HG03520 (cell line): ENCODE data around the gene CCL1.

Experiments
- ATAC-seq: cut with Tn5 transposase; IDR thresholded peaks from one replicate; pipeline ENCODE4 v1.9.1; 2021; ENCODE audit warnings: mild to moderate bottlenecking, moderate library complexity; ENCODE audit not compliant: unreplicated experiment

CCL1 gene, protein sequence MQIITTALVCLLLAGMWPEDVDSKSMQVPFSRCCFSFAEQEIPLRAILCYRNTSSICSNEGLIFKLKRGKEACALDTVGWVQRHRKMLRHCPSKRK

DNA sequence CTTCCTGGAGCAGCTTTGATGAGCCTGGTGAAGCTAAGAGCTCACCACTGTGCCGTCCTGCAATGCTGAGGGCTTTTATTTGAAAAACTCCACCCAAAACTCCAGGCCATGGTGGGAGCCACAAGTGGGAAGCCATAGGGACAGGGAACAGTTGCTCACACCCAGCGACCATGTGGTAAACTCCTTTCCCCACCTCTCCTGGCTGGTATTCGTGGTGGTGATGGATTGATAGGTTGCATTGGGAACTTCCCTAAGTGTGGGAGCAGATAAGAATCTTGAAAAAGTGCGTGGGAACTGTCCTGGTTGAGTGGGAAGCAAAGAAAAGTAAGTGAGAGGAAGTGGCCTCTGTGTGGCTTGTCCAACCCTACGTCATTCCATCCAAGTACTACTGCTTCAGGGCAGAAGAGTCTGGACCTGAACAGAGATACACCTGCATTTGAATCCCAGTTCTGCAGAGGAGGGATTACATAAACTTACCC lies at the start of gene CCL1:
Gene CCL1 (minus strand): TSS at position 51 of the 479 bp plus-strand sequence. CDS start 72 bp downstream, outside the sequence.
- no peak for ATAC-seq

DNA sequence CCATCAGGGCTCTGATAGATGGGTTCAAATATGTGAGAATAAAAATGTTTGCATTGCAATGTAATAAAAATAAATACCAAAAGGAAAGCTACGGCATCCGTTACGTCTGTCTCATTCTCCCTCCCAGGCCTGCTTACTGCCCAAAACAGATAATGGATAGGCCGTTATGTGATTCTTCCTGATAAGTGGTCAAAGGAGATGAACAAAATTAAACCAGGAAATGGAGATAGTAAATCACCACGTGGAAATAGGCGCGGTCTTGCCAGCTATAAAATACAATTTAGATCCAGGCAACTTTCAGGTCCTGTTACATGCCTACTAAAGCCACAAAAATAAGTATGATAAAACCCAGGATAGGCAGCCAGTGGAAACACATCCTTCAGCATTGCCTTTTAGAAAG lies 49.5 kb upstream of the CCL1 start:
- ATAC-seq, result no peak

DNA sequence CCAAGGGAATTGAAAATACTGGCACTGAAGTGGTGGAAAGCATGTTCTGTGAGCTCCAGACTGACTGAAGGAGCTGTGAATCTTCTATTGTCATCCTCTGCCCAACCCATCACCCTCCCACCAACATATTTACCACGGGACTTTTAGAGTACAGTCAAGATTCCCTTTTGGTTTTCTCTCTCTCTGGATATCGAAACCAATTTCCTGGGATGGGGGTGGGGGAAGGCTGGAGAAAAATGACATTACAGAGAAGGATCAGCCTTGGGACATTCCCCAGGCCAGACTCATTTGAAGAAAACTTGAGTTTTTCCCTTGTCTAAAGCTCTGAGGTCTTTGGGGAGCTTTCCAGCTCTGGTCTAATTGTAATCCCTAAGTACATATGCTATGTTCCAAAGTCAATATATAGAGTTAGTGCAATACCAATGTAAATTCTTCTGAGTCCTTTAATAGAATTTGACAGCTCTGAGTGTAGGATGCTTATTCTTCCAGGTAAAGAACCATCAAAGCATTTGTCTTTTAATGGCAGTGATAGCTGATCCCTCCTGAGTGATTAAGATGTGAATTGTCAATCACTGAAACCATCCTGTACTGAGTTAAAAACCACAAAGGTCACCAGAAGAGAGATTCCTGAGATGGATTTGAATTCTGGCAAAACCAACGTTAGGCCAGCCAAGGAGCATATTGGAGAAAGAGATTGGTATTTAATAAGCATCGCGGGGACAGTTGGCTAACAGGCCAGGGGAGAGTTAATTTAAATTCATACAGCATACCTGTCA lies 48.8 kb upstream of the CCL1 start:
- ATAC-seq, result no peak

DNA sequence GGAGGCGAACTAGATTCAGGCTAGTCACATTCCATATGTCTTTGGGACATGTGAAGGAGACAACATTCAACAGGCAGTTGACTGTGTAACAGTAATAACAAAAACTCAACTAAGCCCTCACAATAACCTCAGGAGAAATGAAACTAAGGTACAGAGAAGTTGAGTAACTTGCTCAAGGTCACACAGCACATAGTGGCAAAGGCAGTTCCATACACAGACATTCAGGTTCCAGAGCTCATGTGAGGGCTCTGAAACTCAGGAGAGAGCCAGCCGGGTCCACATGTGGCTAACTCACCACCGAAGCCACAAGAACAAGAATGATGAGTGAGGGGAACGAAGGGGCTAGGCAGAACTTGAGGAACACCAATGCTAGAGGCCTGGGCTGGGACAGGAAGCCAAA lies 46.3 kb upstream of the CCL1 start:
- ATAC-seq, result no peak

DNA sequence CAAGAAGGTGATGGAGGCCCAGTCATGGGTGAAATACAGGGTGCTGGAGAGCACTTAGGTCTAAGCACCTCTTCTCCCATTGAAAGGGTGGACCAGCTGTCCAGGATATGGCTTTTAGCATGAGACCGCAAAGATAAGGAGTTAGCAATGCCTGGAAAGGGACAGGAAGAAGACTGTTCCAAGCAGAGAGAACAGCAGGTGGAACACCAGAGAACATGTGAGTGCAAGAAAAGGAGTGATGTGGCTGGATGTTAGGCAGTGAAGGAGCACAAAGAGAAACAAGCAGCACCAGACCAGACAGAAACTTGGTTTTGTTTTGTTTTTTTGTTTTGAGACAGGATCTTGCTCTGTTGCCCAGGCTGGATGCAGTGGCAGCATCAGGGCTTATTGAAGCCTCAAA lies 45.4 kb upstream of the CCL1 start:
- no peak for ATAC-seq

DNA sequence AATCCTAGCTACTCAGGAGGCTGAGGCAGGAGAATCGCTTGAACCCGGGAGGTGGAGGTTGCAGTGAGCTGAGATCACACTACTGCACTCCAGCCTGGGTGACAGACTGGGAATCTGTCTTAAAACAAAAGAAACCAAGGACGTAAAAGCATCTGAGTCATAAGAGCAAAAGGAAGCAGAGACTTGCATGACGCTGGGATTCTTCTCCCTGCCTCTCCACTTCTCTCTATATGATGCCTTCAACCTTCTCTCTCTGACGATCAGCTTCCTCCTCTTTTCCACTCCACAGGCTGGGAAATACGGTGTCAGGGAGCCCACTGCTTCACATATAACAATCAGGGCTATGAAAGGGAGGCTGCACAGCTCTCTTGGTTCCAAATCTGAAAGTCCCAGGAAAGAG lies 43.2 kb upstream of the CCL1 start:
- no peak for ATAC-seq

DNA sequence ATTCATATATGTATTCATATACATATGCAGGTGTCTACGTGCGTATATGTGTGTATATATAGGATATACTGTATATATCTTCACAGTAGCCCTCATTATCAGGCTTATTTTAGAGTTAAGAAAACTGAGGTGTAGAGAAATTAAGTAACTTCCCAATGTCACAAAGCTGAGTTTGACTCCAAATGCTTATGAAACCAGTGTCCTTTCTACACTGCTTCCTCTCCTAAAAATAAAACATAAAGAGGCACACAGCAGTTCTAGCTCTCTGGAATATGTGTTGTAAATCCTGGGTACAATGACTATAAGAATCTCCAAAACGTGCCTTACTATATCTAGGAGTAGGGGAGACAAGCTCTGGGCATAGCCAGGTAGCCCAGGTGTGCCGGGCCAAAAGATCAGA lies 40.0 kb upstream of the CCL1 start:
- ATAC-seq, result no peak

DNA sequence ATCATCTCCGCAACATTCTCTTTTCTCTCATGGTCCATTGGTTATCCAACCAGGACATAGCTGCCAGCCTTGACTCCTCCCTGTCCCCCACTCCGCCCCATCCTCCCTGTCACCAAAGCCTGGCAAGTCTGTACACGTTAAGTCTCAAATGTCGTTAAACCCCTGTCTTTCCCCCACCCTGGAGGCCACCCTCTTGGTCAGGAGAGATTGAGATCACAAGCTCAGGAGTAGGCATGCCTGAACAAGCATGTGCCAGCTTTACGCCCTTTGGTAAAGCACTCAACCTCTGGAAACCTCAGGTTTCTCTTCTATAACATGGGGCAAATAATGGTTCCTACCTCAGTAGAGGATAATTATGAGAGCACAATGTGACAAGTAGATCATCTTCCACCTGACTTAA lies 38.1 kb upstream of the CCL1 start:
- no peak for ATAC-seq

DNA sequence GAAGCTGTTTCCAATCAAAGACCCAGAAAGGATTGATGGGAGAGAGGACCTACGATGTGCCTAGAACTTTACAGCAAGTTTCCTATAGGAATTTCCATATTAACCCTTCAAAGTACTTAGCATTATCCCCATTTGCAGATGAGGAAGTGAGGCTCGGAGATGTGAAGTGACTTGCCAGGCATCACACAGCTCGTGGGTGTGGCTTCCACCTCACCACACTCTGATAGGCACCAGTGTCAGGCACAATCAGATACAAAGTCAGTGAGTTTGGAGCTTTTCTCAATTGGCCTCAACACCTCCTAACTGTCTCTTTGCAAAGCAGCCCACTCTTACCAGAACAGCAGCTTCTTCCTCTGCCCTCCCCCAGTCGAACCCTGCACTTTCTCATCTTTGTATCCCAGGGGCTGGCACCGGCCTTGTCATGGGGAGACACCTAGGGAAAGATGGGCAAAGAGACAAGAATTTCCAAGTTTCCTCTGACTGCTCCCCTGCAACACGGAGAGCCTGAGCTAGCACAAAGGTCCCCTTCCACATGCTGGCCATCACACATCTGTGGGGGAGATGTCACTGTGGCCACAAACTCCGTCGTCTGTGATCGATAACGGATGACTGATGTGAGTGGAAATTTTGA lies 37.4 kb upstream of the CCL1 start:
- no peak for ATAC-seq

DNA sequence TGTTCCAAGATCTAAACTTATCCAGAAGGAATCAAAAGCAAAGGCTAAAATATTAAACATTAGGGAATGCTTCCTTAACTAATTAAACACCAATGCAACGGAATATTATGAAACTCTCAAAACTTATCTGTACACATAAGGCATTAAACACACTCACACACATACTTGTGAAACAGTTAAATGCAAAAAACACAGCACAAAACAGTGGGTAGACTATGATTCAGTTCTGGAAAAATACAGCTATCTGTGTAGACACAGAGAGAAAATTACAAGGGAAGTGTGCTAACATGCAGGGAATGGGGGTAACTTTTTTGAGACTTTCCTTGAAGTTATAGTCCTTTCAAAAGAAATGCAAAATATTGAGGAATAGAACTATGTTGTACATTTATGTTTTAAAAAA lies 36.7 kb upstream of the CCL1 start:
- ATAC-seq, result no peak

DNA sequence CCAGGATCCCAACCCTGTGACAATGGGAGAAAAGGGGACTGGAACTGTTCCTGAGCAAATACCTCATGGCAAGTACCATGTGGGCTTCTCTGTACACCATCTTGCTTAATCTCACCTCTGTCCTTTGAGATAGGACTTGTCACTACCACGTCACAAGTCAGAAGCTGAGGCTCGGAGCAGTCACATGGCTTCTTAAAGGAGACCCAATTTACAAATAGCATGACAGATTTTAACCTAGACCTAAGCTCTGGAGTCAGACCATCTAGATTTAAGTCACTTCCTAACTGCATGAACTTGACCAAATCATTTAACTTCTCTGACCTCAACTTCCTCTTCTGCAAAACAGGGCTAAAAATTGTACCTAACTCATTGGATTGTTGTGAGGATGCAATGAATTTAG lies 36.0 kb upstream of the CCL1 start:
- no peak for ATAC-seq

DNA sequence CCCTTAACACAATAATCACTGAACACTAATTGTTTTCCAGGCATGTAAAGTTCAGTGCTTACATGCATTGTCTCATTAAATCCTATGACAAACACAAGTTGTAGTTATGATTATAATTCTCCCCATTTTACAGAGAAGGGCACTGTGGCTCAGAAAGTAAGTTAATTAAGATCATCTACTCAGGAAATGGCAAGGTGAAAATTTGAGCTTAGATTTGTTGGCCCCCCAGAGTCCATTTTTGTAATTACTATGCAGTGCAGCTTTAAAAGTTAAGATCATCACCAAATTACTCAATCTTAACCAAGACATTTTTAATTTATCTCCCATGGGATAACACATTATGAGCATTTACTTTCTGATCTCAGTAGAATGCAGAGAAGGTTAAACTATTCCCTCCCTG lies 34.2 kb upstream of the CCL1 start:
- no peak for ATAC-seq

DNA sequence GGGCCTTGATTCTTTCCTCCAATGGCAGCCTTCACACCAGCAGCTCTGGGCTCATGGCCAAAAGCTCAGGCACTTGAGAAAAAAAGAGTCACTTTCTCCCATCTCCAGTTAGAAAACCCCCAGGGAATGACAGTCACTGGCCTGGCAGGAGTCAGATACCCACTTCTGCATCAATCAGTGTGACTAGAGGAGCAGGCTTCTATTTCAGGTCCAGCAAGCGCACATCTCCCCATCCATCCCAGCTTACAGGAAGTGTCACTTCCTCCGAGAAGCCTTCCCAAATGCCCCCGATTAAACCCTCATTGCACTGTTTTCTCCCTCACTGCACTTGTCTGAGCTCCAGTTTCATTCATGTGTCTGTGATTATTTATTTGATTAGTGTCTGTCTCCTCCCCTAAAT lies 30.4 kb upstream of the CCL1 start:
- ATAC-seq, result no peak

DNA sequence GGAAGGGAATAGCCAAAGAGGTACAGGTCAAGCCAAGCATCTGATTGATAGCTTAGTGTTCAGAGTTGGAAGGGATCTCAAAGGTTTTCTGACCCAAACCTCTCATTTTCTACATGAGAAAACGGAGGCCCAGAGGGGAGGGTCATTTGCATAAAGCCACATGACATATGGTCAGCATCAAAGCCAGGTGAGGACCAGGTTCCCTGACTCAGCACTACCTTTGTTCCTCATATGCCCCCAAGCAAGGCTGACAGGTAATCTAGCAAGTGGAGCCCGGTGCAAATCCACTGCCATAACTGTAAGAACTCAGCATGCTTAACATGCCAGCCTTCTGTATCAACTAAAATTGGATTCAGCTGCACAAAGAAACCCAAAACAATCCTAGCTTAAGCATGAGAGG lies 28.2 kb upstream of the CCL1 start:
- no peak for ATAC-seq

DNA sequence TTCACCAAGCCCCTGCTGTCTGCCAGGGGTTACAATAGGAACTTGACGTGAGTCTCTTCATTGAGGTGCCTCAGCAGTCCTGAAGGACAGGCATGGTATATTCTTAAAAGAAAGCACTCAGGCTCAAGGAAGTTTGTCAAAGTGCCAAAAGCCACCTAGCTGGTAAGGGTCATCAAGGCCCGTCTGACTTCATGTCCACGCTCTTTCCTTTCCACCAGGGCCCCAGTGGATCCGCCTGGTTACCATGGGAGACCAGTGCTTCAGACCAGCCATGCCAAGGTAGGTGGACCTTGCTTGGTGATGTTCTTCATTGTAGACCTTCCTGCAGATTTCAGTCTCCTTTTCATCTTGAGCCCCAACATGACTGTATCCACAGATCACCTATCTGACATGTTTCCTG lies 27.6 kb upstream of the CCL1 start:
- ATAC-seq, result no peak

DNA sequence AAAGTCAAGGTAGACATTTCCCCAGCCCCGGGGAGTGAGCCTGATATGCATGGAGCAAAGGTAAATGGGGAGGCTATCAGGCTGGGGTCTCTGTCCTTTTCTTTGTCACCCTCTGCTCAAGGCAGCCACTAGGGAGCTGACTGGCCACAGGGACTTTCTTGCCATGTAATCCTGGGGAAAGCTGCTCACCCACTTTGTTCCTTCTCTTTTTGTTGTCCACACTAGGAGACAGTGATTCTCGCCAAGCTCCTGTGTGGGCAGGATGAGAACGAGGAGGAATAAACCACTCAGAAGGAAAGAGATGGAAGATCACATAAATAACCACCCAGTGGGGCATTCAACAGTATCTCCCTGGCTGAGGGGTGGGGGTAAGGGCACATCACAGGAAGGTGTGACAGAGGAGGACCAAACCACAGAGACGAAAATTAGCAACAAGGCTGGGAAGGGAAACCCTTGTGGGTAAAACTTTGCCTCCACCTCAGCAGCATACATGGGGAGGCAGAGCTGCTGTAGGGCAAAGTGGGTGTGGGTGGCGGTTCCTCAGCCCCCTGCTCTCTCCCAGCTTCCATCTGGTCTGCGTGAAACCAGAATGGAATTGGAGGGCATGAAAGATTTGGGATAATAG lies 26.2 kb upstream of the CCL1 start:
- no peak for ATAC-seq

DNA sequence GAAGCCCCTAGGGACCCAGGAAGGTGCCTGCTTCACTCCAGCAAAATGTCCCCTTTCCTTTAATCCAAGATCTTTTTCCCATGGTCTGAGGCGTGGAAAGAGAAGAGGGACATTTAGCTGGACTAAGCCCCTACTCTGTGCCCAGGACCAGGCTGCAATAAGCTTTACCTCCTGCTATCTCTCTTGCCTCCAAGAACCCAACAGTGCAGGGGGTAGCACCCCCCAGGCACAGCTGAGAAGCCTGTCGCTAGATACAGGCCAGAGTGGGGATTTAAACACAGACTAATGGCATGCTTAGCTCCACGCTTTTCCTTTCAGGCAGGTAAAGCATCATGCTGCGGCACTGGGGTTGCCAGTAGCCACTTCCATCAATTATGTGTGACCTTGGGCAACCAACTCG lies 24.5 kb upstream of the CCL1 start:
- ATAC-seq, result no peak

DNA sequence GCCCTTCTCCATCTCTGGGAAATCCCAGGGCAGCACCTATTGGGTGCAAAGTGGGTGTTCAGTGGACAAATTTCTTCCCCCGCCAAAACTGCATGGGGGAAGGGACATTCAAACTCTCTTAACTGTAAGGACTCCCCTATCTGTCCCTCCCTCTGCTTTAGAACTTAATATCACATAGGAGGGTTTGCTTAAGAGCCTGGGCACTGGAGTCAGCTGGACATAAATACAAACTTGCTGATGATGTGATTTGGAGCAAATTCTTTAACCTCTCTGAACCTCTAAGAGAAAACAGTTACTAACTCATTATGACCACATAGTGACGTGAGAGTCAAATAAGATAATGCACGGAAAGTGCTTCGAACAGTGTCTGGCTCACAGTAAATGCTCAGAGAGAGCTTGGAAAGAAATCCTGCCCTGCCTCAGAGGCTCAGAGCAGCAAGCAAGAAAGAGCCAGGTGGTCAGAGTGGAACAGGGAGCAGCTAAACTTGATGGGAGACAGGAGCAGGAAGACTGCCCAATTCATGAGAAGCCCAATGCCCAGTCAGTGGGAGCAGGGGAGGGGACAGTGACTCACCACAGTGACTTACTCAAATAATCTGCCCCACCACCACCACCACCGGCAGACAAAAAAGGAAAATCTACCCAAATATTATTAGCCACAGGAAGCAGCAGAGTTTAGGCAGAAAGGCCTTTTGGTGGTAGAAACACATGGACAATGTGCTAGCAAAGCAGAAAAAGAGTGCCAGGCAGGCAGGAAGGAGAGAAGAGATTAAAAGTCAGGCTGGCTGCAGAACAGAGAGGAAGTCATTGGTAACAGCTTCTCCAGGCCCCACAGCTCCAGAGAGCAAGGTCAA lies 23.9 kb upstream of the CCL1 start:
- no peak for ATAC-seq

DNA sequence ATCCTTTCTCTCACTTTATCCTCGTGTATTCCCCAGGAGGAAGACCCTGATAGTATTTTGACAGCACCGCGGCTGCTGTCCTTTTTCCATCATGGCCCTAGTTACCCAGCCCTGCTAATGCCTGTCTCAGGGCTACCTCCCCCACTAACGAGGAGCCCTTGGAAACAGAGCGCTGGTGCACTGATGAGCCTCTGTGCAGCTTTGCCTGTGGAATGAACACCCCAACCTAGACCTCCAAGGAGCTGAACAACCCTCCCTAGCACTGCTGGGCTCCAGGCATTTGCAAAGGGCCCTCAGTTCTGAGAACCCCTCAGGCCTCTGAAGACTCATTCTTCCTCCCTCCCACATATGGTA lies 23.3 kb upstream of the CCL1 start:
- no peak for ATAC-seq

DNA sequence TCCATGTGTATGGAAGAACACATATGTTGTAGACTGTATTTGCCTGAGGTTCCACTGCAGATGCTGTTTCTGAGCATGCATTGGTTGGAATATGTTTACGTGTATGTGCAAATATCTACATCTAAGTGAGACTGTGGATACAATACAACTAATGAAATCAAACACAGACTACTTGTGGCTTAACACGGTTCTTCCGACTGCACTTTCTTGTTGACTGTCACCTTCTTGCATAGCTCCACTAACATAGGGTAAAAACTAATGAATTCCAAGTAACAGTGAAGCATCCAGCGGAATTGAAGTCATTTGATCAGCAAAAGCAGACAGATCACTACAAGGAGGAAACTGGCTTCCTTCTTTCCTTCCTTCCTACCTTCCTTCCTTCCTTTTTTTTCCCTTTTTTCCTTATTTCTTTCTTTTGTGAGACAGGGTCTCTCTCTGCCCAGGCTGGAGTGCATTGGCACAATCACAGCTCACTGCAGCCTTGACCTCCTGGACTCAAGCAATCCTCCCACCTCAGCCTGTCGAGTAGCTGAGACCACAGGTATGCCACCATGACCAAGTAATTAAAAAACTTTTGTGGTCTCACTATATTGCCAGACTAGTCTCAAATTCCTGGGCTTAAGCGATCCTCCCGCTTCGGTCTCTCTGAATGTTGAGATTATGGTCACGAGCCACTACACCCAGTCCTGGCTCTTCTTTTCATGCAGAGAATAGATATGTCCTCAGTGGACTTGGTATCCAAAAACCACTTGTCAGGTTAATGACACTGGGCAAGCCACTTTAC lies 22.0 kb upstream of the CCL1 start:
- no peak for ATAC-seq
